GDM1 (cell line): ENCODE results near the gene TRANK1.
A peak's percentile ranks its signal among the peaks of the same experiment; 100 is the strongest.
"Not testable (repeated sequence)": the region's sequence is repeated elsewhere in the genome, so short reads cannot be mapped to it uniquely, and the experiment has no call there.

Experiments used
- DNase-seq: peaks from one replicate; lab custom pipeline; 2025; lab: John Stamatoyannopoulos, UW

TRANK1 gene

GRCh38 chr3:36944641-36945270 lies at the start of gene TRANK1:
Gene TRANK1 (minus strand): TSS chr3:36945054. CDS start chr3:36944809, 245 bp downstream.
- peak; percentile 53 for DNase-seq

GRCh38 chr3:36993326-36994283 lies 48.8 kb upstream of the TRANK1 start, which contains the start of gene MLH1:
Gene MLH1 (plus strand): TSS chr3:36993518. CDS start chr3:36993548, 30 bp downstream.
- no peak for DNase-seq

- no peak for DNase-seq
These were observed 48.0 kb upstream of the TRANK1 start, which contains the start of gene EPM2AIP1 for GRCh38 chr3:36992806-36993325. Gene EPM2AIP1 (minus strand): TSS chr3:36993131. CDS start chr3:36993077, 54 bp downstream.

- DNase-seq = no peak
These were observed 47.3 kb upstream of the TRANK1 start for GRCh38 chr3:36991923-36992805.

- no peak for DNase-seq
These were observed 46.3 kb upstream of the TRANK1 start for GRCh38 chr3:36991147-36991546.

GRCh38 chr3:36989568-36989967 lies 44.7 kb upstream of the TRANK1 start:
- no peak for DNase-seq

GRCh38 chr3:36989005-36989404 lies 44.2 kb upstream of the TRANK1 start:
- DNase-seq = no peak

GRCh38 chr3:36988356-36988755 lies 43.5 kb upstream of the TRANK1 start:
- no peak for DNase-seq

GRCh38 chr3:36981006-36981405 lies 36.2 kb upstream of the TRANK1 start:
- DNase-seq = no peak

GRCh38 chr3:36973139-36973538 lies 28.3 kb upstream of the TRANK1 start:
- no peak for DNase-seq

GRCh38 chr3:36972163-36972562 lies 27.3 kb upstream of the TRANK1 start:
- no peak for DNase-seq

GRCh38 chr3:36969540-36970432 lies 24.9 kb upstream of the TRANK1 start:
- peak; percentile 72 for DNase-seq

- no peak for DNase-seq
These were observed 24.2 kb upstream of the TRANK1 start for GRCh38 chr3:36969085-36969484.

- DNase-seq = no peak
These were observed 20.6 kb upstream of the TRANK1 start for GRCh38 chr3:36965440-36965839.

- no peak for DNase-seq
These were observed 20.0 kb upstream of the TRANK1 start for GRCh38 chr3:36964817-36965216.

GRCh38 chr3:36964331-36964730 lies 19.5 kb upstream of the TRANK1 start:
- no peak for DNase-seq

GRCh38 chr3:36963008-36963407 lies 18.2 kb upstream of the TRANK1 start:
- not testable (repeated sequence) for DNase-seq

GRCh38 chr3:36960502-36960901 lies 15.6 kb upstream of the TRANK1 start:
- no peak for DNase-seq

GRCh38 chr3:36959821-36960220 lies 15.0 kb upstream of the TRANK1 start:
- no peak for DNase-seq

- no peak for DNase-seq
These were observed 13.2 kb upstream of the TRANK1 start for GRCh38 chr3:36957862-36958686.
